A673 (cell line): ENCODE measurements around the gene SDF2. TPM values are rescaled to one million over a fixed set of nuclear protein-coding genes. Genes with fewer than 3 reads are reported as not detected.

Experiments
- BruUV-seq: library from RNA; stranded (reverse); fragments of 400-500 nt; replicated peaks from 2 replicates; lab custom pipeline; 2021; lab: Mats Ljungman, UMichigan
- CTCF ChIA-PET: fragments of 300-600 bp; sonication (Branson Sonifier 250); formaldehyde crosslinking; loops from one replicate; lab custom pipeline; 2022; ENCODE audit warnings: antibody characterized with exemption; lab: Charles Lee
- POLR2A ChIA-PET: fragments of 300-600 bp; sonication (Branson Sonifier 250); formaldehyde crosslinking; loops from one replicate; lab custom pipeline; 2022; ENCODE audit warnings: antibody characterized with exemption; ENCODE audit not compliant: low non-redundant PET; lab: Charles Lee
- DNase-seq: peaks from one replicate; pipeline ENCODE4 v3.0.0-alpha.2; 2015; ENCODE audit warnings: low spot score
- H3K27ac ChIP-seq: fragments of 200-600 bp; sonication (generic); 2 replicates; pipeline ENCODE4 v1.5.1; 2016; ENCODE audit warnings: mixed run types, low read depth, mild to moderate bottlenecking, mixed read lengths, antibody characterized with exemption, low read length; ENCODE audit not compliant: poor library complexity, severe bottlenecking
- H3K27me3 ChIP-seq: fragments of 200-600 bp; sonication (generic); replicated peaks from 2 replicates; pipeline ENCODE4 v1.6.1; 2017; ENCODE audit warnings: mixed run types, low read depth, mild to moderate bottlenecking, mixed read lengths, antibody characterized with exemption, low read length; ENCODE audit not compliant: insufficient read depth, poor library complexity
- H3K36me3 ChIP-seq: fragments of 200-600 bp; sonication (generic); 2 replicates; pipeline ENCODE4 v1.6.1; 2016; ENCODE audit warnings: mixed run types, mild to moderate bottlenecking, mixed read lengths, antibody characterized with exemption, low read length; ENCODE audit not compliant: insufficient read depth, poor library complexity, severe bottlenecking
- H3K4me1 ChIP-seq: fragments of 200-600 bp; sonication (generic); 2 replicates; pipeline ENCODE4 v1.6.1; 2017; ENCODE audit warnings: mixed run types, mild to moderate bottlenecking, mixed read lengths, antibody characterized with exemption, low read length; ENCODE audit not compliant: insufficient read depth, poor library complexity, severe bottlenecking
- H3K4me3 ChIP-seq: fragments of 200-600 bp; sonication (generic); 2 replicates; pipeline ENCODE4 v1.5.1; 2016; ENCODE audit warnings: low read depth, mixed run types, mild to moderate bottlenecking, mixed read lengths, low read length; ENCODE audit not compliant: poor library complexity, severe bottlenecking
- H3K9me3 ChIP-seq: fragments of 200-600 bp; sonication (generic); 2 replicates; pipeline ENCODE4 v1.6.1; 2016; ENCODE audit warnings: mixed run types, low read depth, mild to moderate bottlenecking, mixed read lengths, antibody characterized with exemption, low read length; ENCODE audit not compliant: poor library complexity, severe bottlenecking
- EZH2 ChIP-seq: fragments of 200-600 bp; sonication (generic); IDR thresholded peaks from 2 replicates; pipeline ENCODE4 v1.6.1; 2017; ENCODE audit warnings: borderline replicate concordance, low read depth, mild to moderate bottlenecking, mixed read lengths, antibody characterized with exemption, low read length; ENCODE audit not compliant: poor library complexity, severe bottlenecking
- intact Hi-C: fragments of 100-400 bp; cut with micrococcal nuclease; formaldehyde crosslinking; loops from one replicate; pipeline ENCODE4 v1.10.0; 2022; ENCODE audit not compliant: unreplicated experiment
- total RNA-seq: library from RNA; stranded (reverse); gene quantifications from 2 replicates; pipeline ENCODE4 v1.2.3, GENCODE V29; 2021
- TF ChIP-seq, protein P1 (sequence below): fragments of 300-800, 200-600 bp; sonication (generic); conservative IDR thresholded peaks from 2 replicates; pipeline ENCODE4 v1.5.1; 2017; ENCODE audit warnings: low read depth, mild to moderate bottlenecking, antibody characterized with exemption, low read length, moderate library complexity, mixed read lengths

SDF2 gene
- total RNA-seq, 1 experiment from 2014 or later: 41.6 TPM

DNA sequence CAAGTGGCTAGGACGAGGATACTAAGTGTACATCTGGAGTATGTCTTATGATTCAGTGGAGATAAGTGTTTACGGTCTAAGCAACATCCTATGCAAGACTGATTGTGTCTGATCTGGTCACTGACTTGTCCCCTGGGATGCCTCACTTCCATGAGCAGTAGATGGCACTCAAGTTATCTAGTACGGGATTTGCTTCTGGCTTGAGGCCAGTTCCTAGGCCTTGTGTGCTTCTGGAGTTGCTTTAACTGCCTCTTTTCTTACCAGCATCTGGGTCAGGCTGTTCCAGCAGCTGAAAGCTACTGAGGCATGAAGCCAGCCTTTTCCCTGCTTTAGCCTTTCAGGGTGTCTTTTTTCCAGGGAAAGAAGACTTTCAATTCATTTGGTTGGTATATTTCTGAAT is 23.3 kb upstream of the SDF2 start:
- Histone ChIP-seq H3K27ac (no peak overlapping the region), H3K27me3 (no peaks in the 10 kb centered on the region), H3K4me1 (no peaks in the 10 kb centered on the region), H3K9me3 (no peaks in the 10 kb centered on the region), H3K4me3 (no peak overlapping the region), H3K36me3 (peaks cover 92% of the 10 kb centered on the region)
- no TSS peak for BruUV-seq
- CTCF ChIA-PET: no interaction called here
- POLR2A ChIA-PET: no interaction called here
- DNase-seq: peak; percentile 76
- TF ChIP-seq EZH2: no peak
- TF ChIP-seq, protein P1, sequence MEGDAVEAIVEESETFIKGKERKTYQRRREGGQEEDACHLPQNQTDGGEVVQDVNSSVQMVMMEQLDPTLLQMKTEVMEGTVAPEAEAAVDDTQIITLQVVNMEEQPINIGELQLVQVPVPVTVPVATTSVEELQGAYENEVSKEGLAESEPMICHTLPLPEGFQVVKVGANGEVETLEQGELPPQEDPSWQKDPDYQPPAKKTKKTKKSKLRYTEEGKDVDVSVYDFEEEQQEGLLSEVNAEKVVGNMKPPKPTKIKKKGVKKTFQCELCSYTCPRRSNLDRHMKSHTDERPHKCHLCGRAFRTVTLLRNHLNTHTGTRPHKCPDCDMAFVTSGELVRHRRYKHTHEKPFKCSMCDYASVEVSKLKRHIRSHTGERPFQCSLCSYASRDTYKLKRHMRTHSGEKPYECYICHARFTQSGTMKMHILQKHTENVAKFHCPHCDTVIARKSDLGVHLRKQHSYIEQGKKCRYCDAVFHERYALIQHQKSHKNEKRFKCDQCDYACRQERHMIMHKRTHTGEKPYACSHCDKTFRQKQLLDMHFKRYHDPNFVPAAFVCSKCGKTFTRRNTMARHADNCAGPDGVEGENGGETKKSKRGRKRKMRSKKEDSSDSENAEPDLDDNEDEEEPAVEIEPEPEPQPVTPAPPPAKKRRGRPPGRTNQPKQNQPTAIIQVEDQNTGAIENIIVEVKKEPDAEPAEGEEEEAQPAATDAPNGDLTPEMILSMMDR: peak; percentile 37
- intact Hi-C loops: no loop called here

- no peak for DNase-seq
- Histone ChIP-seq H3K27me3 (no peaks in the 10 kb centered on the region), H3K27ac (no peak overlapping the region), H3K4me3 (no peak overlapping the region), H3K4me1 (no peaks in the 10 kb centered on the region), H3K36me3 (peaks cover 87% of the 10 kb centered on the region), H3K9me3 (no peaks in the 10 kb centered on the region)
- ChIA-PET CTCF (no interaction called here), POLR2A (no interaction called here)
- intact Hi-C loops: no loop called here
- BruUV-seq: no TSS peak
- TF ChIP-seq EZH2: no peak
- TF ChIP-seq, protein P1: no peak
These were observed 20.9 kb upstream of the SDF2 start for GRCh38 chr17:28682655-28683054.

DNA sequence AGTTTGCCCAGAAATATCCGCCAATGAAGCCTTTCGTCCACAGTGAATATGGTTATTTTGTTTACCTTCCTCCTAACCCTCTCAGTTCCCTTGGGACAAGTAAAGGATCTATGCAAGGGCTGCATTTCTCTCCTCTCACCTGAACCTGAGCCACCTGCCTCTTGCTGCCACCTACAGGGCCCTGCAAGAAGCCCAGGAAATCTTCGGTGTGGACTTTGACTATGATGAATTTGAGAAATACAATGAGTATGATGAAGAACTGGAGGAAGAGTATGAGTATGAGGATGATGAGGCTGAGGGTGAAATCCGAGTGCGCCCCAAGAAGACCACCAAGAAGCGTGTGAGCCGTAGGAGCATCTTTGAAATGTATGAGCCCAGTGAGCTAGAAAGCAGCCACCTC is 14.3 kb upstream of the SDF2 start:
- no TSS peak for BruUV-seq
- POLR2A ChIA-PET: no interaction called here

More for the DNA sequence above, 14.3 kb upstream of the SDF2 start:
- no peak for DNase-seq
- Histone ChIP-seq H3K9me3 (no peaks in the 10 kb centered on the region), H3K36me3 (peaks cover 87% of the 10 kb centered on the region), H3K4me3 (no peak overlapping the region), H3K27ac (no peak overlapping the region), H3K27me3 (no peaks in the 10 kb centered on the region), H3K4me1 (no peaks in the 10 kb centered on the region)
- CTCF ChIA-PET: interaction anchor here (0.7 kb wide), 1 partner anchor 26 kb away, joined by 3 read pairs; no protein-coding TSS in a partner anchor
- TF ChIP-seq, protein P1: peak; percentile 36
- no peak for TF ChIP-seq EZH2
- intact Hi-C loops: no loop called here
